NCI-H69 (cell line): ENCODE data around the gene CLCN1.

ENCODE experiments used
- DNase-seq: peaks from one replicate; lab custom pipeline; 2025; lab: John Stamatoyannopoulos, UW

The CLCN1 gene

GRCh38 chr7:143399151-143399550 is 83.2 kb downstream of the CLCN1 start:
- peak; percentile 28 for DNase-seq

- no peak for DNase-seq
Measured at GRCh38 chr7:143399642-143400041, 83.7 kb downstream of the CLCN1 start.

DNA sequence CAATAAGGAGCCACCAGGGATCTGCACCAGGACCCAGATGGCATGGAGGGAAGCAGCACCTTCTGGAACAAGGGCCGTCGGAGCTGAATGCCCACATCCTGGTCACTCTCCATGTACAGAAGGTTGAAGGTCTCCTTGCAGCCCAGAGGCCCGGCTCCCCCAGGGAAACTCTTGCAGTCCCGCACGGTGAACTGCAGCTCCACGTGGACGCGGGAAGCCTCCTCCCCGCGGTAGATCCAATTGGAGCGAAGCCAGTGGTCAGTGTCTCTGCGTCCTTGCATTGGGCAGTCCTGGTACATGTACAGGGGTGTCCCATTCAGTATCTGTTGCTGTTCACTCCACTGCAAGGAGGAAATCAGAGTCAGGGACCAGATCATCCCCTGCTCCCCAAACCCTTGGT is 85.4 kb downstream of the CLCN1 start:
- DNase-seq = no peak
